Activated CD8-positive, alpha-beta memory T cell treated with anti-CD3 and anti-CD28 coated beads, Interleukin-2, amount 50 U/mL, for 24 hours (primary cell): Measurements from ENCODE around the gene BOD1L2.

ENCODE experiments used
- DNase-seq: peaks from one replicate; pipeline ENCODE4 v3.0.0-alpha.2; 2020; ENCODE audit errors: extremely low read depth

BOD1L2 gene

DNA sequence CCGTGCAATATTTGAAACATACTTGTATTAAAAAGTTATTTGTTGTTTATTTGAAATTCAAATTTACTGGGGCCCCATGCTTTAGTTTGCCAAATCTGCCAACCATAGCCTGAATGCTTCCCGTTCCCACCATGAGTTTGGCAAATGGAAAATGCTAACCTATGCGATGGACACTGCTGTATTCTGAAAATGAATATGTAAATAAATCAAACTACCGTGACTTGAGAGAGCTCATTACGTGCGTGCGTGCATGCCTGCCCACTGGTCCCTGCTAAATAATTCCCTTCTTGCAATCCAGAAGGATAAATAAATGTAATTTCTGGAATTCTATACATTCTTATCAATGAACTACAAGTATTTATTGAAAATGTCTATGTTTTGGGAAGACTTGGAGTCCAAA lies 3.2 kb downstream of the BOD1L2 start:
- no peak for DNase-seq

DNA sequence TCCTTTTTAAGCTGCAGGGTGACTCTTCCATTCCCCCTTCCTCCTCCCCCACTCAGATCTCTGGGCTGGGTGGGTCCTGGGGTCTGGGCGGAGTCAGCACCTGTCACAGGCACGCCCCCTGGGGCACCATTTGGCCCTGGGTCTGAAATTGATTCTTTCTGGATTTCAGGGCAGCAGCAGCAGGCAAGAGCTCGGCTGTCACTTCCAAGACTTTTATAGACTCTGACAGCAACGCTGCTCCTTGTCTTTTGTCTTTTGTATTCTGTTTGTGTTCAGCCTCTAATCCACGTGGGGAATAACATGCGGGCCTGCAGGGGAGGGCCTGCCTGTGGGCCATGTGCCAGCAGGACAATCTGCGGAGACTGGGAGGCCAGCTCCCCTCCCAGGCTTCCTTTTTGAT lies 3.9 kb downstream of the BOD1L2 start:
- no peak for DNase-seq

DNA sequence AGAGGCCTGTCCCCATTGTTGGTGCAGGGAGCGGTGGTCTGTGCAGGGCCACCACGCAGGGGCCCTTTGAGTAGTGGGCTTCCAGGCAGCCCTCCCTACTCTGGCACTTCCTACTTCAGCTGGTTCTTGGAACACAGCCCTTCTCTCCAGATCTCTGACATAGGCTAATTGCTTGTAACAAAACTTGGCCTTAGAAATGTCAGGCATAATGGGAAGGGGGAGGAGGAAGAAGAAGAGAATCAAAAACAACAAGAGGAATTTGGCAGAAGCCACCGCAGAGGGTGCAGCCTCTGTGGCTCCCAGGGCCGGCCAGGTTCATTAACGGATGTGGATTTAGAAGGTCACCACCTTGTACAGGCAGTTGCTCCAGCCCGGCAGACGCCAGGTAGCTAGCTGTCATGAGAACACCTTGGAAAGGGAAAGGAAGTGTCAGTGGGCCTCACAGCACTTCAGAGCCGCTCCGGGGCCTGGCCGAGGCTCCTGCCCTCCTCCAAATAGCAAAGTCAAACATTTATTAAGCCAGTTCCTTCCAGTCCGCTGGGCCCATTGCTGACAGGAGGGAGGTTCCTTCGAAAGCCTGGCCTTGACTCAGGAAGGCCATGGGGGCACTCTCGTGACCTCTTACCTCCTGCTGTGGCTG lies 7.4 kb downstream of the BOD1L2 start:
- no peak for DNase-seq

DNA sequence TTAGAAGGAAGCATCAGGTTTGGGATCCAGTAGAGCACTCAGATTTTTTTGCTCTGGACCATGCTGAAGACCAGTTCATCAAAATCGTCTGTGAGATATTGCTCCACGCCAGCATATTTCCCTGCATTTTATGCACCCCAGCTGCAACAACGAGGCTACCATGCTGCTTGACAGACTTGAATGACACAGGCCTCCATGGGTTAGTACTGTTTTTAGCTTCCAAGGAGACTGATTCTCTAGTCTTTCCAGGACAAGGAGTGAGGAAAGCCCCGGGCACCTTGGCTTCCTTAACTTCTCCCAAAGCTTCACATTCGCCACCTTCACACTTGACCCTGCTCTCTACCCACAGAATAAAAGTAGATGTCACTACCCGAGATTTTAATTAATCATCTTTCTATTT lies 17.5 kb downstream of the BOD1L2 start:
- no peak for DNase-seq

DNA sequence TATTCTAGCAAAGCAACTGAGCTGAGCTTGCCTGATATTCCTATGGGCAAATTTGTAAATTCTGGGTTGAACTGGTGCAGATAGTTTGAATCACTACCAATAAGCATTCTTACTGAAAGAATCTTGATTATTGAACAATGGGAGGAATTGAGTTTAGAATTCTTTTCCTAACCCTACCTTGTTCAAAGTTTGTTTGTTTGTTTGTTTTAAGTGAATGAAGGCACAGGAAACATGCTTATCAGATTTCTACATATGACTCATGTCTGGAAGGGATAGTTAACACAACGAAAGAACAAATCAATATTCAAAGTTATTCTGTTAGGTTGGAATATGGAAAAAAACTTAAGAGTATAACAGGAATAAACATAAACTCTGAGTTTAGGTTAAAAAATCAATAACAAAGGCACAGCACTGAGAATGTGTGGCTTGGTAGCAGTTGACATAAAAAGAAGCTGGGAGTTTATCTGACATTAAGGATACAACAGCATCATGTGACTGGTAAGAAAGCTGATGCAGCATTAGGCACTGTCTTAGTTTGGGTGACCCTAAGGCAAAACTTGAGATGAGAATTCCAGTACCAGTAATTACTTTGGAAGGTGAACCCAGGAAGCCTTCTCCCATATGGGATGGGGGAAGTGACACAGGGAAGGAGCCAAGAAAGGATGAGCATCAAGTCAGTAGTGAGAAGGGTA lies 20.9 kb downstream of the BOD1L2 start:
- DNase-seq: no peak

DNA sequence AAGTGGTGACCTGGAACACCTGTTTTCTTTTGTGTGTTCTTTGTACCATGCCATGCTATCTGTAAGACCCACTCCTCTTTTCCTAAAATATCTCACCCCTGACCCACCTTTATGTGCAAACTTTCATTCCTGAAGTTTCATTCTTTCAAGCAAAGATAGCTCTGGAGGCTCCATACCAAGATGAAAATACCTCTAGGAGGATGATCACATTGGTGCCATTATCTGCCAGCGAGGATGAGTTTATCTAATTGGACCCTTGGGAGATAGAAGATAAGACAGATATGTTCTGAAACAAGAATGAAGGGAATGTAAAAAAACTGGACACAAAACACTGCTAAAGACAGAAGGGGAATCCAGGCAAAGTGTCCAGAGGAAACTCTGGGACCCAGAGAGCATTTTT lies 24.1 kb downstream of the BOD1L2 start:
- DNase-seq: no peak

DNA sequence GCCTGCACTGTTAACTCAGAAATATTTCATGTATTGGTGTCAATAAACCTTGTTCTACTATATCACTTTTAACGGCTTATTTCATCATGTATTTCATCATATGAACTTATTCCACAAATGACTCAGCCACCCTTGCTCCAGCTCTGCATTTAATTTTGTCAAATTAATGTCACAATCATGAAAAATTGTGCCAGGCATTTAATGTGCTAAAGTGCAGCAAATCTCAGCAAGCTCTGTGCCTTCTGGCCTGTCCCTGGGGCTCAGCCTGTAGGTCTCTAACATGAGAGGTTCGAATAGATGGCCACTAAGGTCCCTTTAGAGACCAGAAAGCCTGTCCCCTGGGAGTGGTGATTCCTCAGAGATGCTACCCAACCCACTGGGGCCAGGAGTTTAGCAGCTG lies 28.6 kb downstream of the BOD1L2 start:
- no peak for DNase-seq

DNA sequence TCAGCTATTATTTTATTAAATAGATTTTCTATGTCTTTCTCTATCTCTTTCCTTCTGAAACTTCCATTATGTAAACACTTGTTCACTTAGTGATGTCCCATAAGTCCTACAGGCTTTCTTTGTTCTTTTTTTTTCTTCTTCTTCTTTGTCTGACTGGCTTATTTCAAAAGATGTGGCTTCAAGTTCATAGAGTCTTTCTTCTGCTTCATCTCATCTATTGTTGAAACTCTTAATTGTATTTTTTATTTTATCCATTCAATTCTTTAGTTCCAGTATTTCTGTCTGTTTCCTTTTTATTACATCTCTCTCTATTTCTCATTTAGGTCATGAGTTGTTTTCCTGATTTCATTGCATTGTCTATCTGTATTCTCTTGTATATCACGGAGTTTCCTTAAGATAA lies 38.5 kb downstream of the BOD1L2 start:
- no peak for DNase-seq

DNA sequence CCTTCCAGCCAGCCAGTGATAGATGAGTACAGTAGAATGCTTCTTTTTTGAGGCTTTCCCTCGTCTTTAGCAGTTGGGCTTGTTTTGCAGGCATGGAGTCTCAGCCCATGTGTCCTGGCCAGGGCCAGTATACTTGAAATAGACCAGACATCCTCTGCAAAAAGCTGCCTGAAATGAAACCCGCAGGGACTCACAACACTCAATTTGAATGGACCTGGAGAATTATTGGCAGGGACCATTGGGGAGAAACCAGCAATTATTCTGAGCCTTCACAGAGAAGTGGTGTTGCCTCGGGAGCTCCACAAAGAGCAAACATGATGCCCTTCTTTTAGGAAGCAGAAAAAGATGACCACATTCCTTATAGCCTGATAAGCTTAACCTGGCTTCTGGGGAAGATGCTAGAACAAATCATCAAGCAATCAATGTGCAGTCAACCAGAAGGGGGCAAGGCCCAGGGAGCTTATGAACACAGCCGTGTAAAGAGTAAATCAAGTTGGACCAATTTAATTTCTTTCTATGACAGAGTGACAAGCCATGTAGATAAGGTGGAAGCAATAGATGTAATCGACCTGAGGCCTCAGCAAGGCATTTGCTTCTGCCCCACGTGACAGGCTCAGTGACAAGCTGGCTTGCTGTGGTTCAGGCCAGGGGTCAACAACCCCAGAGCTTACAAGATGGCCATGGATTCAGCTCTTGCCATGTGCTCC lies 42.1 kb downstream of the BOD1L2 start:
- DNase-seq: no peak

DNA sequence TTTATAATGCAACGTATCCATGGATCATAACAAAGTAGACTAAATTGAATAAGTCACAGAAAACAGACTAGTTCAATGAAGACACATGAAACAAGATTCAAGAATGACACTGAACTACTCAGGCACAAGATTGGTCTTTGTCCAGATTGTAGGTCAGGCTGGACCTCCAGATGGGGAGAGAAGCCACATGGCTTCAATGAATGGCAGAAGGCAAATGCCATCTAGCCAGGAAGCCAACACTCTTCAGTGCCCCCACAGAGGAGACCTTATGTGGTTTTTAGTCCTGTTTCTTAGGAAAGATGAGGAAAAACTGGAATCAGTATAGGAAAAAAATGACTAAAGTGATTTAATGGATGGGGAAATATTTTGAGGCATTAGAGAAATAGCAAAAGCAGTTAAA lies 43.1 kb downstream of the BOD1L2 start:
- DNase-seq: no peak

DNA sequence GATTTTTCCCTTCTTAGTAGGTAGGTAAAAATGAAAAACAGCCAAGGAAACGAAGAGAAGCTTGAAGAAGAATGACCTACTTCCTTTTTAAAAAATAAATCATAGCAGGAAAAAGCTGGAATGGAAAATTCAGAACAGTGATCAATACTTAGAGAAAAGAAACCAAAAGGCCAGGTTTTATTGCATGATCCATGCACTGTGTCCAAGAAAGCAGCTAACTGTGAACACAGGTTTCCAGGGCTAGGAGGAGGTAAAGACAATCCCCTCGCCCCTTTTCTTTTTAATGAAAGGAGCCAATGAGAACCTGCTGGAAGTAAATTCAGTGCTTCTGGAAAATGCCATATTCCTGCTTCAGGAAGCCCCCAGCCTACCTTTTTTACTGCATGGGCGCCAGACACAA lies 47.2 kb downstream of the BOD1L2 start:
- no peak for DNase-seq

DNA sequence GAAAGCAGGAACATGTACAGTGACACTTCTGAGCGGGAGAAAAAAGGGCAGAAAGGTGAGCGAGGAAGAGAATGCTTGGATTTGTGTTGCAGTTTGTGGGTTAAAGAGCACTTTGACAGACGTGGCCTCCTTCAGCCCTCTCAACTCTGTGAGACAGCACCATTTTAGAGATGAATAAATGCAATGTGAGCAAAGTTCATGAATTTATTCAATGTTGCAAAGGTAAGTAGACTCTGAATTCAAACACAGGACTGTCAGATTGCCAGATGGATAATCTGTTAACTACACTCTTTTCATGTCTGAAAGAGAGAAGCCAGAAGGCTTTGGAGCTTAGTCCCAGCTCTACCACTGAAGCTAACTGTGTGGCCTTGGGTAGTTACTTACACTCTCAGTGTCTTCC lies 47.7 kb downstream of the BOD1L2 start:
- no peak for DNase-seq

DNA sequence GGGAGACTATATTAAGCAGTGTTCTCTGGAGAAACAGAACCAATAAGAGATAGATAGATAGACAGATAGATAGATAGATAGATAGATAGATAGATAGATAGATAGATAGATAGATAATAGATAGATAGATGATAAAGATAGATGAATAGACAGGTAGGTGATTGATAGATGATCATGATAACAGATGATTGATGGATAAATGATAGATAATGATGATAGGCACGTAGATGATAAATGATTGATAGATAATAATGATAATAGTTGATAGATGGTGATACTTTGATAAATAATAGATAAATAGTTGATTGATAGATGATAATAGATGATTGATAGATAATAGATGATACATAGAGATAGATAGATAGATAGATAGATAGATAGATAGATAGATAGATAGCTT lies 48.5 kb downstream of the BOD1L2 start:
- DNase-seq: no peak

DNA sequence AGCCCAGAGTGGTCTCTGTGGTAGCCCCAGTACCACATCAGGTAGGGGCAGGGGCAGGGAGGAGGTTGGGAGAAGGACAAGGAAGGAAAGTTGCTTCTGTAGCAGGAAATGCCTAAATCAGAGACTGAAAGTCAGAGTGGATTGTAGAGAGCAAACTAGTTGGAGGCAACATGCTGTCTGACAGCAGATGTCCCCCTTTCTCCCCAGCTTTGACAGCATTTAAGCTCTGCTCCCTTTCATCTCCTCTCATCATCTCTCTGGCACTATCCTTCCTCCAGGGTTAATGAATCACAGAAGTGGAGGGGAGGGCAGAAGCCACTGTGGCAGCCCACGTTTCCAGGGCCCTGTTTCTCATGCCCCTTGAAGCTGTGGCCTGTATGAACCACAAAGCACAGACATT lies 50.4 kb downstream of the BOD1L2 start:
- no peak for DNase-seq

DNA sequence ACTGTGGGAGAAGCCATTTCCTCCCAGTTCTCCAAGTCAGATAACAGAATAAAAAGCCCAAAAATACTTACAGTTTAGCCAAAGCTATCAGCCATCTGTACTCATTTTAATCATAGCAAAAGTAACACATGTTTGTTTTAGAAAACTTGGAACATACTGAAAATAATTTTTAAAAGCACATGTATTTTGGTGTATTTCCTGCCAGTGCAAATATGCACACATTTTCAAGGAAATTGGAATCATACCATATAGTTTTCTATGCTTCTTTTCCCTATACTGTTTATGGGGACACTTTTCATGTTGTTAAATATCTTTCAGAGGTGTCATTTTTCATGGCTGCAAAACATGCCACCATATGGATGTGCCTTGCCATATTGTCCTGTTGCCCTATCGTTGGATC lies 51.2 kb downstream of the BOD1L2 start:
- no peak for DNase-seq
